Endodermal cell (in vitro differentiated cells): ENCODE data around the gene VWA3B. TPM values are rescaled to one million over a fixed set of nuclear protein-coding genes. Genes with fewer than 3 reads are reported as not detected.

Experiments used
- DNase-seq: peaks from one replicate; pipeline ENCODE4 v3.0.0-alpha.2; 2017
- H3K27ac ChIP-seq: 2 replicates; pipeline ENCODE4 v1.5.1; 2013; ENCODE audit warnings: mild to moderate bottlenecking, low read depth, low read length, moderate library complexity
- H3K27me3 ChIP-seq: 2 replicates; pipeline ENCODE4 v1.6.1; 2013; ENCODE audit warnings: mild to moderate bottlenecking, low read length, moderate library complexity; ENCODE audit not compliant: insufficient read depth, control insufficient read depth, poor library complexity, severe bottlenecking
- H3K36me3 ChIP-seq: 2 replicates; pipeline ENCODE4 v1.7.0; 2013; ENCODE audit warnings: mild to moderate bottlenecking, low read length, moderate library complexity; ENCODE audit not compliant: control insufficient read depth, insufficient read depth
- H3K4me1 ChIP-seq: one replicate; pipeline ENCODE4 v1.7.0; 2013; ENCODE audit warnings: low read length; ENCODE audit not compliant: control insufficient read depth, insufficient read depth
- H3K4me3 ChIP-seq: 2 replicates; pipeline ENCODE4 v1.5.1; 2013; ENCODE audit warnings: mild to moderate bottlenecking, low read length, moderate library complexity
- H3K9ac ChIP-seq: 2 replicates; pipeline ENCODE4 v1.6.1; 2013; ENCODE audit warnings: mild to moderate bottlenecking, low read length, moderate library complexity; ENCODE audit not compliant: poor library complexity, severe bottlenecking; ENCODE audit errors: extremely low read depth
- H3K9me3 ChIP-seq: 2 replicates; pipeline ENCODE4 v1.6.1; 2013; ENCODE audit warnings: mild to moderate bottlenecking, low read length, moderate library complexity; ENCODE audit not compliant: control insufficient read depth
- H3K27ac Mint-ChIP-seq: 2 replicates; pipeline ENCODE4 v1.8.0; 2020; ENCODE audit warnings: mixed read lengths
- H3K27me3 Mint-ChIP-seq: 2 replicates; pipeline ENCODE4 v1.8.0; 2021; ENCODE audit warnings: mild to moderate bottlenecking, mixed read lengths; ENCODE audit not compliant: insufficient read depth
- H3K36me3 Mint-ChIP-seq: 2 replicates; pipeline ENCODE4 v1.8.0; 2020; ENCODE audit warnings: low read depth, mixed read lengths
- H3K4me1 Mint-ChIP-seq: 2 replicates; pipeline ENCODE4 v1.8.0; 2020; ENCODE audit warnings: mixed read lengths
- H3K4me3 Mint-ChIP-seq: 2 replicates; pipeline ENCODE4 v1.8.0; 2020; ENCODE audit warnings: mild to moderate bottlenecking, moderate library complexity, mixed read lengths
- H3K9me3 Mint-ChIP-seq: 2 replicates; pipeline ENCODE4 v1.8.0; 2020; ENCODE audit warnings: mild to moderate bottlenecking, mixed read lengths
- whole genome bisulfite sequencing, 2 experiments: methylation state at CpG; one replicate each; pipeline versions ENCODE4 v1.1.5 to v1.1.7; 2013; ENCODE audit warnings: missing lambda C conversion rate in 2 of 2, mixed read lengths in 1 of 2; ENCODE audit not compliant: insufficient coverage in 1 of 2, insufficient read length in 1 of 2; 5-methylcytosine and 5-hydroxymethylcytosine counted together
- total RNA-seq, 2 donors: library from RNA; stranded (reverse); fragmentation: NEBNext Ultra II Directional in 1 of 2; extraction: Animal tissue kit (Norgen Biotek cat#: 25700) in 1 of 2; gene quantifications; 2 replicates in 1 of 2; 3 replicates in 1 of 2; pipeline ENCODE4 v1.2.1, GENCODE V29; 2021
- TF ChIP-seq, protein P1 (sequence below): fragments of 200-600 bp; sonication (generic); conservative IDR thresholded peaks from 2 replicates; pipeline ENCODE4 v1.5.0; 2021; ENCODE audit warnings: antibody characterized with exemption, mild to moderate bottlenecking

VWA3B gene
- total RNA-seq, 2 donors from 2014 or later = 0.38 to 0.64 TPM

DNA sequence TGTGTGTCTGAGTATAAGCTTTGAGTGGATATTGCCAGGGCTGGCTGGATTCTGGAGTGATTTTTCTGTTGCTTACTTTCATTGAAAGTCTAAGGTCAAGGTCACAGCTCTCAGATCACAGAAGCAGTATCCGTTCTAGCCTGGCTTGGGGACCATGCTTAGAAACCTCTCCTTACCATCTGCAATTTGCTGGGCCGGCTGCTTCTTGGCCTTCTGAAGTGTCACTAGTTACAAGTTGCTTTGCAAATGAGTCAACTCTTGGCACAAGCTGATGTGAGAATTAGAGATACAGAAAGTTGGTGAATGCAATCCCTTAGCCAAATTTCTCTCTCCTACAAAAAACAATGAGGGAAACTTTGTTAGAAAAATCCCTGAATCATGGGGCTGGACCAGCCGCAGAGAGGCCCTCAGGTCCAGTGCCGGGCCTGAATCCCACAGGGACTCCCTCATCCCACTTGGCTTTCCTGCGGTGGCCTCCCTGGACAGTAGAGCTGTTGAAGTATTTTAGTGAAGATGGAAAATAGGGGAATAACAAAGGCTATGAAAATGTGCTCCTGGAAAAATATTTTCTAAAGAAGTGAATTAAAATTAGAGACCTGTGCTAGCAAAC is 166.6 kb downstream of the VWA3B start:
- 78 to 93% methylated on average over 1 to 5 of the region's 5 CpGs for WGBS, 2 experiments
- no peak overlapping the region for H3K4me3 Mint-ChIP-seq
- H3K4me1 ChIP-seq = peaks cover 6% of the 10 kb centered on the region
- no peaks in the 10 kb centered on the region for H3K36me3 ChIP-seq
- no peaks in the 10 kb centered on the region for H3K36me3 Mint-ChIP-seq
- H3K27me3 Mint-ChIP-seq = no peaks in the 10 kb centered on the region
- no peak overlapping the region for H3K9ac ChIP-seq
- no peak overlapping the region for H3K27ac Mint-ChIP-seq
- peaks cover 5% of the 10 kb centered on the region for H3K9me3 Mint-ChIP-seq
- no peaks in the 10 kb centered on the region for H3K27me3 ChIP-seq
- TF ChIP-seq, protein P1, sequence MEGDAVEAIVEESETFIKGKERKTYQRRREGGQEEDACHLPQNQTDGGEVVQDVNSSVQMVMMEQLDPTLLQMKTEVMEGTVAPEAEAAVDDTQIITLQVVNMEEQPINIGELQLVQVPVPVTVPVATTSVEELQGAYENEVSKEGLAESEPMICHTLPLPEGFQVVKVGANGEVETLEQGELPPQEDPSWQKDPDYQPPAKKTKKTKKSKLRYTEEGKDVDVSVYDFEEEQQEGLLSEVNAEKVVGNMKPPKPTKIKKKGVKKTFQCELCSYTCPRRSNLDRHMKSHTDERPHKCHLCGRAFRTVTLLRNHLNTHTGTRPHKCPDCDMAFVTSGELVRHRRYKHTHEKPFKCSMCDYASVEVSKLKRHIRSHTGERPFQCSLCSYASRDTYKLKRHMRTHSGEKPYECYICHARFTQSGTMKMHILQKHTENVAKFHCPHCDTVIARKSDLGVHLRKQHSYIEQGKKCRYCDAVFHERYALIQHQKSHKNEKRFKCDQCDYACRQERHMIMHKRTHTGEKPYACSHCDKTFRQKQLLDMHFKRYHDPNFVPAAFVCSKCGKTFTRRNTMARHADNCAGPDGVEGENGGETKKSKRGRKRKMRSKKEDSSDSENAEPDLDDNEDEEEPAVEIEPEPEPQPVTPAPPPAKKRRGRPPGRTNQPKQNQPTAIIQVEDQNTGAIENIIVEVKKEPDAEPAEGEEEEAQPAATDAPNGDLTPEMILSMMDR = no peak
- no peak overlapping the region for H3K27ac ChIP-seq
- no peak for DNase-seq
- H3K9me3 ChIP-seq = no peaks in the 10 kb centered on the region
- peaks cover 8% of the 10 kb centered on the region for H3K4me1 Mint-ChIP-seq
- no peak overlapping the region for H3K4me3 ChIP-seq

DNA sequence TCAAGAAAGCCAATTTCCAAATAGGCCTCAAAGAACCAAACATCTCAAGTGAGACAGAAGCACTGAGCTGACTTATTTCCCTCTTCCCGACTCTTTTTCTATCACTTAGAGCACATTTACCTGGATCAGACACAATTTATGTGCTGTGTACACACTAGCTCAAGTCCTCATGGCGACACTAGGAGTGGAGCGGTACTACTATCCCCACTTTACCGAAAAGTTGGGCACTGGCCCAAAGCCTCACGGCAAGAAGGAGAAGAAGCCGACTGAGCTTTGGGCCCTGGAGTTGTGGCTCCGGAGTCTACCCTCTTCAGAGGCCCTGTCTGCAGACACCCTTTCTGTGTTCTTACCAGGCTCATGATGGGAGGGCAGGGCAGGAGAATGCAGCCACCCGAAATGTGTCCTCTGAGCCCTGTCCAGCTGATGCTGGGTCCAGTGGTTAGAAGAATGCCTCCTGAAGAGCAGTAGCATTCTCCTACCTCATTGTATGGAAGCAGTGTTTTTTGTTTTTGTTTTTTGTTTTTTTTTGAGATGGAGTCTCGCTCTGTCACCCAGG is 167.6 kb downstream of the VWA3B start:
- H3K36me3 Mint-ChIP-seq = no peaks in the 10 kb centered on the region
- H3K4me1 Mint-ChIP-seq = peaks cover 8% of the 10 kb centered on the region
- Histone ChIP-seq H3K4me3 (no peak overlapping the region), H3K4me1 (peaks cover 6% of the 10 kb centered on the region), H3K9me3 (no peaks in the 10 kb centered on the region), H3K36me3 (no peaks in the 10 kb centered on the region), H3K27me3 (no peaks in the 10 kb centered on the region), H3K27ac (no peak overlapping the region), H3K9ac (no peak overlapping the region)
- 93 to 94% methylated on average over 5 to 9 of the region's 9 CpGs for WGBS, 2 experiments
- TF ChIP-seq, protein P1 = no peak
- no peak for DNase-seq
- H3K27me3 Mint-ChIP-seq = no peaks in the 10 kb centered on the region
- peaks cover 2% of the 10 kb centered on the region for H3K9me3 Mint-ChIP-seq
- H3K4me3 Mint-ChIP-seq = no peak overlapping the region
- H3K27ac Mint-ChIP-seq = no peak overlapping the region

DNA sequence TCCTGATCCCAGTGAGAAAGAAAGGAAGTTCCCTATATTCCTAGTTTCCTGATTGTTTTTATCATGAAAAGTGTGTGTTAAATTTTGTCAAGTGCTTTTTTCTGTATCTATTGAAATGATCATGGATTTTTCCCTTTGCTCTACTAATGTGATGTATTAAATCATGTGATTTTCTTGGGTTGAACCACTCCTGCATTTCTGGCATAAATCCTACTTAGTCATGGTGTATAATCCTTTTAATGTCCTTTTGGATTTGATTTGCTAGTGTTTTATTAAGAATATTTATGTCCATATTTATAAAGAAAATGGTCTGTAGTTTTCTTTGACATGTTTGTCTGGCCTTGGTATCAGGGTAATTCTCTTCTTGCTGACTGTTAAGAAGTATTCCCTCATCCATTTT is 171.9 kb downstream of the VWA3B start:
- DNase-seq = no peak
- TF ChIP-seq, protein P1 = no peak
- H3K27ac Mint-ChIP-seq = no peak overlapping the region
- H3K9me3 Mint-ChIP-seq = peaks cover 18% of the 10 kb centered on the region
- Histone ChIP-seq H3K4me3 (no peak overlapping the region), H3K27ac (no peak overlapping the region), H3K27me3 (no peaks in the 10 kb centered on the region), H3K9ac (no peak overlapping the region), H3K4me1 (no peaks in the 10 kb centered on the region), H3K36me3 (no peaks in the 10 kb centered on the region), H3K9me3 (peaks cover 26% of the 10 kb centered on the region)
- no peaks in the 10 kb centered on the region for H3K36me3 Mint-ChIP-seq
- H3K4me3 Mint-ChIP-seq = no peak overlapping the region
- H3K27me3 Mint-ChIP-seq = no peaks in the 10 kb centered on the region
- H3K4me1 Mint-ChIP-seq = peaks cover 4% of the 10 kb centered on the region
